ENCODE measurements around the gene CGN. TPM values are rescaled to one million over a fixed set of nuclear protein-coding genes. Genes with fewer than 3 reads are reported as not detected.

CGN gene
- polyA plus RNA-seq, 3 donors from 2014 or later: 0.87 TPM; not detected in 2

DNA sequence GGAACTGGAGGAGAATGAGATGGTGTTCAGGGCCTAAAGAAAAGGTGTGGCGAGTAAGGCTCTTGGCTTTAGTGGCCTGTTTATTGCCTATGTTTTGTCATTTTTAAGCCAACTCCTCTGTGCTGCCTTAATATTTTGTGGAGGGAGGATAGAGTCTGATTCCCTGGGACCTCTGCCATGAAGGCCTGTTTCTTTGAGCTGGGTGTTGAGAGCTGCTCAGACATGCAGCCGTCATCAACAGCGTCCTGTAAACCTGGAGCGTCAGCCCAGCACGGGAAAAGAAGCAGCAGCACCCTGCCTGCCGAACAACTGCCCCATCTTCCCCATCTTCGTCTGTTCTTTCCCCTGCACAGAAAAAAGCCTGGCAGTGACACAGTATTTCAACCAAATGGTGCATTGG, 73.6 kb downstream of the CGN start:
- H3K9me3 Mint-ChIP-seq: no peaks in the 10 kb centered on the region
- H3K36me3 Mint-ChIP-seq: no peaks in the 10 kb centered on the region
- no peak overlapping the region for H3K4me3 Mint-ChIP-seq
- H3K27me3 Mint-ChIP-seq (ENCODE audit: low read depth in 3 of 3): peaks cover 0 to 5% (median 0%) of the 10 kb centered on the region in 3 donors
- DNase-seq: no peak
- no peak overlapping the region for H3K27ac Mint-ChIP-seq
- no peaks in the 10 kb centered on the region for H3K4me1 Mint-ChIP-seq

GRCh38 chr1:151585622-151586021, 74.4 kb downstream of the CGN start:
- DNase-seq: no peak
- no peaks in the 10 kb centered on the region for H3K36me3 Mint-ChIP-seq
- peaks cover 0 to 8% (median 0%) of the 10 kb centered on the region in 3 donors for H3K27me3 Mint-ChIP-seq (ENCODE audit: low read depth in 3 of 3)
- H3K27ac Mint-ChIP-seq: no peak overlapping the region
- H3K4me3 Mint-ChIP-seq: no peak overlapping the region
- no peaks in the 10 kb centered on the region for H3K9me3 Mint-ChIP-seq
- H3K4me1 Mint-ChIP-seq: no peaks in the 10 kb centered on the region

Other genes with a start within 250 kb of the CGN start
- gene ZNF687, start 229.1 kb upstream of the CGN start, polyA plus RNA-seq: 1 to 10 TPM in 2 of 3 donors, under 1 TPM in 1; 0.11 to 1.8 (median 1.5) TPM
- gene PI4KB, start 184.0 kb upstream of the CGN start, polyA plus RNA-seq: 10 to 100 TPM; 35.1 to 65.7 (median 57.9) TPM
- gene RFX5, start 164.1 kb upstream of the CGN start, polyA plus RNA-seq: 10 to 100 TPM; 30.0 to 37.8 (median 37.1) TPM
- gene SELENBP1, start 138.7 kb upstream of the CGN start, polyA plus RNA-seq: not detected
- gene PSMB4, start 111.8 kb upstream of the CGN start, polyA plus RNA-seq: 10 to 100 TPM; 64.4 to 90.7 (median 71.4) TPM
- 1 to 10 TPM; 3.8 to 8.5 (median 6.7) TPM for gene POGZ, start 51.9 kb upstream of the CGN start, polyA plus RNA-seq
- gene TUFT1, start 28.9 kb downstream of the CGN start, polyA plus RNA-seq: 1 to 10 TPM in 2 of 3 donors, under 1 TPM in 1; 0.83 to 4.2 (median 1.3) TPM
- 10 to 100 TPM in 1 of 3 donors, 1 to 10 TPM in 2; 4.4 to 12.7 (median 9.0) TPM for gene SNX27, start 100.7 kb downstream of the CGN start, polyA plus RNA-seq
- not detected for gene CELF3, start 205.4 kb downstream of the CGN start, polyA plus RNA-seq
- gene RIIAD1, start 210.1 kb downstream of the CGN start, polyA plus RNA-seq: not detected